CD1c-positive myeloid dendritic cell (primary cell): ENCODE measurements around the gene ZNF280A.
"Not testable (repeated sequence)": the region's sequence is repeated elsewhere in the genome, so short reads cannot be mapped to it uniquely, and the experiment has no call there.

Experiments used
- DNase-seq: peaks from one replicate; pipeline ENCODE4 v3.0.0-alpha.2; 2016; ENCODE audit errors: extremely low spot score

The ZNF280A gene

GRCh38 chr22:22512951-22513350, 7.1 kb downstream of the ZNF280A start:
- DNase-seq, result no peak

- not testable (repeated sequence) for DNase-seq
Observed at GRCh38 chr22:22510833-22511232, 9.2 kb downstream of the ZNF280A start.

- DNase-seq, result not testable (repeated sequence)
Observed at GRCh38 chr22:22509912-22510311, 10.2 kb downstream of the ZNF280A start.

- peak; percentile 79 for DNase-seq
Observed at GRCh38 chr22:22508274-22509176, 11.5 kb downstream of the ZNF280A start, which contains the start of gene ZNF280B. ZNF280B (minus strand) TSS chr22:22508742; CDS start chr22:22489398, 19,344 bp downstream.

- DNase-seq, result no peak
Observed at GRCh38 chr22:22507743-22508273, 12.3 kb downstream of the ZNF280A start.

GRCh38 chr22:22506736-22507135, 13.3 kb downstream of the ZNF280A start:
- no peak for DNase-seq

- no peak for DNase-seq
Observed at GRCh38 chr22:22498267-22498666, 21.8 kb downstream of the ZNF280A start.

GRCh38 chr22:22491589-22491988, 28.5 kb downstream of the ZNF280A start:
- DNase-seq, result not testable (repeated sequence)

GRCh38 chr22:22488736-22489135, 31.3 kb downstream of the ZNF280A start:
- DNase-seq, result no peak

GRCh38 chr22:22487869-22488597, 32.0 kb downstream of the ZNF280A start:
- DNase-seq, result no peak

GRCh38 chr22:22487059-22487458, 33.0 kb downstream of the ZNF280A start:
- no peak for DNase-seq

- no peak for DNase-seq
Observed at GRCh38 chr22:22486132-22486899, 33.8 kb downstream of the ZNF280A start.

GRCh38 chr22:22485524-22485923, 34.5 kb downstream of the ZNF280A start:
- DNase-seq, result no peak

- DNase-seq, result no peak
Observed at GRCh38 chr22:22484023-22484422, 36.0 kb downstream of the ZNF280A start.

- DNase-seq, result no peak
Observed at GRCh38 chr22:22480940-22481339, 39.1 kb downstream of the ZNF280A start.

GRCh38 chr22:22479999-22480532, 40.0 kb downstream of the ZNF280A start:
- no peak for DNase-seq

GRCh38 chr22:22479116-22479515, 41.0 kb downstream of the ZNF280A start:
- no peak for DNase-seq

GRCh38 chr22:22478470-22478869, 41.6 kb downstream of the ZNF280A start:
- no peak for DNase-seq

GRCh38 chr22:22474733-22475132, 45.3 kb downstream of the ZNF280A start:
- DNase-seq, result no peak

- DNase-seq, result not testable (repeated sequence)
Observed at GRCh38 chr22:22471104-22471503, 49.0 kb downstream of the ZNF280A start.

GRCh38 chr22:22469527-22469926, 50.5 kb downstream of the ZNF280A start:
- DNase-seq, result no peak
